ENCODE measurements around the gene RAB34. TPM values are rescaled to one million over a fixed set of nuclear protein-coding genes. Genes with fewer than 3 reads are reported as not detected.

RAB34 gene
- total RNA-seq, 1 experiment from 2014 or later = 284 TPM

GRCh38 chr17:28728364-28729200 is 10.9 kb upstream of the RAB34 start, which contains the start of gene NEK8:
TSS of gene NEK8 (plus strand) at chr17:28728788. CDS start at chr17:28728814, 26 bp downstream.
- ATAC-seq = peak; percentile 50
- CTCF ChIA-PET = interaction anchor here (1.0 to 3.7 kb wide), 4 partner anchors 9 to 225 kb away, joined by 3 to 123 read pairs (median 6); partner anchors contain the start of gene RPL23A
- H3K9me3 ChIP-seq (ENCODE audit: control insufficient read depth, insufficient read depth, low read depth, low read length) = no peaks in the 10 kb centered on the region

More at GRCh38 chr17:28728364-28729200, 10.9 kb upstream of the RAB34 start, which contains the start of gene NEK8:
- peaks cover 26% of the 10 kb centered on the region for H3K4me1 ChIP-seq (ENCODE audit: control insufficient read depth, insufficient read depth, low read length)
- intact Hi-C loops (cut with micrococcal nuclease; ENCODE audit: unreplicated experiment) = loop anchor here (5.0 to 10.0 kb wide), 2 partner anchors 176 to 224 kb away; partner anchors contain the start of genes DHRS13 and PHF12
- TSS peak; percentile 69 for BruUV-seq (replicated peaks)
- peaks cover 5% of the 10 kb centered on the region for H3K36me3 ChIP-seq (ENCODE audit: control insufficient read depth, insufficient read depth, low read length)
- H3K27me3 ChIP-seq (ENCODE audit: control insufficient read depth, insufficient read depth, low read length) = no peaks in the 10 kb centered on the region
- TF ChIP-seq POLR2AphosphoS5 (IDR thresholded peaks at IDR 0.05; ENCODE audit: low read depth, low read length) (no peak; the same call in 1 of the 2 replicates), REST (IDR thresholded peaks at IDR 0.05; ENCODE audit: insufficient read depth in 1 of 2, low read depth in 2 of 2, low read length in 1 of 2) (no peak), TCF7L2 (IDR thresholded peaks at IDR 0.05; ENCODE audit: low read depth, low read length) (no peak), CTCF (IDR thresholded peaks at IDR 0.05) (no peak), SIN3A (IDR thresholded peaks at IDR 0.05; ENCODE audit: borderline replicate concordance, insufficient read depth, low read depth, low read length) (0 out of 2 replicates have a peak, but pooled peaks have one; percentile 18)
- POLR2A ChIA-PET = interaction anchor here (0.5 to 3.0 kb wide), 9 partner anchors 11 to 574 kb away, joined by 3 to 26 read pairs (median 6); partner anchors contain the start of genes PHF12 and TRAF4
- H3K4me3 ChIP-seq (ENCODE audit: low read depth in 2 of 2, low read length in 2 of 2) = peak within 1 kb of the TSS; percentile 69 to 96
- H3K27ac ChIP-seq (ENCODE audit: low read length) = peak within 1 kb of the TSS; percentile 81
- DNase-seq (ENCODE audit: low read depth, low spot score) = no peak
- in situ Hi-C loops (cut with HindIII; ENCODE audit: low pct_unique_long_range_greater_than_20kb, low sequenced_read_pairs) = no loop called here
